Frontal cortex (tissue), 4 donors: ENCODE data around the gene EVPL. TPM values are rescaled to one million over a fixed set of nuclear protein-coding genes. Genes with fewer than 3 reads are reported as not detected.

ENCODE experiments used
- DNase-seq, 2 donors: peaks; one replicate each; pipeline ENCODE4 v3.0.0; 2012; ENCODE audit warnings: low spot score in 2 of 2
- FAIRE-seq: peaks from 2 replicates; lab custom pipeline; 2012; peaks lifted over from hg19 to GRCh38; lab: Jason Lieb, UNC
- total RNA-seq: library from RNA; depleted of rRNA; stranded (reverse); fragments of >200 nt; gene quantifications from one replicate; pipeline ENCODE4 v1.2.3, GENCODE V29; 2014
- donor health status: control.
- donor health status: control.
- donor health status: control.

The EVPL gene
- total RNA-seq, 1 donor from 2014 or later, result not detected

GRCh38 chr17:76022285-76022684 is 4.8 kb downstream of the EVPL start:
- no peak for FAIRE-seq
- DNase-seq, result no peak

- no peak for DNase-seq
- no peak for FAIRE-seq
Observed at GRCh38 chr17:76019833-76020467, 7.2 kb downstream of the EVPL start.

GRCh38 chr17:76018801-76019200 is 8.3 kb downstream of the EVPL start:
- DNase-seq, result no peak
- FAIRE-seq, result no peak

- DNase-seq (no peak), FAIRE-seq (no peak)
Observed at GRCh38 chr17:76018340-76018680, 8.8 kb downstream of the EVPL start.

GRCh38 chr17:76017481-76018339 is 9.4 kb downstream of the EVPL start:
- FAIRE-seq (no peak), DNase-seq (no peak)

GRCh38 chr17:76014925-76015261 is 12.2 kb downstream of the EVPL start:
- FAIRE-seq, result no peak
- no peak for DNase-seq

GRCh38 chr17:76014100-76014924 is 12.8 kb downstream of the EVPL start:
- no peak for FAIRE-seq

GRCh38 chr17:76013377-76013932 is 13.7 kb downstream of the EVPL start:
- DNase-seq (no peak), FAIRE-seq (no peak)

More at GRCh38 chr17:76014100-76014924, 12.8 kb downstream of the EVPL start:
- DNase-seq, result peak; percentile 75 to 89

GRCh38 chr17:76011951-76012350 is 15.2 kb downstream of the EVPL start:
- FAIRE-seq, result no peak
- peak in 1 of 2 donors; percentile 14 for DNase-seq

GRCh38 chr17:76009969-76010661 is 17.0 kb downstream of the EVPL start:
- DNase-seq (no peak), FAIRE-seq (no peak)

GRCh38 chr17:76009447-76009846 is 17.7 kb downstream of the EVPL start:
- FAIRE-seq (no peak), DNase-seq (no peak)

GRCh38 chr17:76008630-76009425 is 18.3 kb downstream of the EVPL start:
- FAIRE-seq (no peak), DNase-seq (no peak)

GRCh38 chr17:76008208-76008607 is 18.9 kb downstream of the EVPL start:
- DNase-seq, result no peak
- no peak for FAIRE-seq

- no peak for DNase-seq
- no peak for FAIRE-seq
Observed at GRCh38 chr17:76007850-76008165, 19.3 kb downstream of the EVPL start.

- FAIRE-seq, result no peak
- no peak for DNase-seq
Observed at GRCh38 chr17:76007131-76007849, 19.8 kb downstream of the EVPL start.

GRCh38 chr17:76005263-76006149 is 21.6 kb downstream of the EVPL start:
- FAIRE-seq (no peak), DNase-seq (peak; percentile 78 to 81)

GRCh38 chr17:76004750-76005262 is 22.3 kb downstream of the EVPL start:
- no peak for FAIRE-seq

More at GRCh38 chr17:76004750-76005262, 22.3 kb downstream of the EVPL start:
- DNase-seq, result no peak
